Neural cell (in vitro differentiated cells): Measurements from ENCODE around the gene MRTO4. TPM values are rescaled to one million over a fixed set of nuclear protein-coding genes. Genes with fewer than 3 reads are reported as not detected.
"Not testable (repeated sequence)": the region's sequence is repeated elsewhere in the genome, so short reads cannot be mapped to it uniquely, and the experiment has no call there.

ENCODE experiments used
- H2AFZ ChIP-seq: fragments of 200-600, 300-800 bp; sonication (generic), shearing (Covaris generic); 2 replicates; pipeline ENCODE4 v1.6.0; 2014; ENCODE audit warnings: low read depth, mild to moderate bottlenecking, antibody characterized with exemption, low read length, moderate library complexity
- H3F3A ChIP-seq: fragments of 200-600 bp; shearing (Covaris generic); 2 replicates; pipeline ENCODE4 v1.6.1; 2016; ENCODE audit warnings: mild to moderate bottlenecking, moderate library complexity, mixed read lengths, antibody characterized with exemption, low read length; ENCODE audit not compliant: insufficient read depth, poor library complexity, severe bottlenecking
- H3K27ac ChIP-seq: fragments of 200-600, 300-800 bp; sonication (generic), shearing (Covaris generic); 2 replicates; pipeline ENCODE4 v1.5.1; 2014; ENCODE audit warnings: mild to moderate bottlenecking, low read length, moderate library complexity
- H3K27me3 ChIP-seq: fragments of 300-800, 200-600 bp; sonication (generic), shearing (Covaris generic); 2 replicates; pipeline ENCODE4 v1.6.0; 2014; ENCODE audit warnings: mild to moderate bottlenecking, low read depth, low read length, moderate library complexity; ENCODE audit not compliant: insufficient read depth
- H3K36me3 ChIP-seq: fragments of 300-800, 200-600 bp; sonication (generic), shearing (Covaris generic); 2 replicates; pipeline ENCODE4 v1.5.1; 2014; ENCODE audit warnings: mild to moderate bottlenecking, antibody characterized with exemption, low read length, moderate library complexity; ENCODE audit not compliant: insufficient read depth
- H3K4me2 ChIP-seq: fragments of 300-800, 200-600 bp; sonication (generic), shearing (Covaris generic); 2 replicates; pipeline ENCODE4 v1.6.0; 2014; ENCODE audit warnings: mild to moderate bottlenecking, low read length
- H3K4me3 ChIP-seq: fragments of 300-800, 200-600 bp; sonication (generic), shearing (Covaris generic); 2 replicates; pipeline ENCODE4 v1.5.1; 2014; ENCODE audit warnings: mild to moderate bottlenecking, low read length, moderate library complexity
- H3K79me2 ChIP-seq: fragments of 200-600 bp; shearing (Covaris generic); replicated peaks from 2 replicates; pipeline ENCODE4 v1.6.0; 2014; ENCODE audit warnings: mild to moderate bottlenecking, low read length, moderate library complexity; ENCODE audit not compliant: insufficient read depth
- H3K9ac ChIP-seq: fragments of 300-800, 200-600 bp; sonication (generic), shearing (Covaris generic); 2 replicates; pipeline ENCODE4 v1.6.1; 2016; ENCODE audit warnings: mild to moderate bottlenecking, low read length, mixed read lengths
- H3K9me2 ChIP-seq: fragments of 200-600 bp; shearing (Covaris generic); 2 replicates; pipeline ENCODE4 v1.6.1; 2016; ENCODE audit warnings: mild to moderate bottlenecking, low read length, mixed read lengths; ENCODE audit not compliant: insufficient read depth
- H3K9me3 ChIP-seq: fragments of 200-600, 300-800 bp; sonication (generic), shearing (Covaris generic); 2 replicates; pipeline ENCODE4 v1.6.1; 2016; ENCODE audit warnings: mild to moderate bottlenecking, mixed run types, low read length, moderate library complexity, mixed read lengths
- H4K20me1 ChIP-seq: fragments of 200-600 bp; shearing (Covaris generic); 2 replicates; pipeline ENCODE4 v1.6.1; 2016; ENCODE audit warnings: mild to moderate bottlenecking, mixed run types; ENCODE audit not compliant: insufficient read depth
- EP300 ChIP-seq: fragments of 450-650 bp; conservative IDR thresholded peaks from 2 replicates; pipeline ENCODE4 v1.6.1; 2014; ENCODE audit warnings: antibody characterized with exemption, mild to moderate bottlenecking, moderate library complexity; ENCODE audit not compliant: poor library complexity, severe bottlenecking
- POLR2AphosphoS5 ChIP-seq: IDR thresholded peaks from 2 replicates; pipeline ENCODE4 v1.6.1; 2012
- RAD21 ChIP-seq: fragments of 450-650 bp; conservative IDR thresholded peaks from 2 replicates; pipeline ENCODE4 v1.6.1; 2014; ENCODE audit warnings: antibody characterized with exemption, mild to moderate bottlenecking, moderate library complexity
- TAF1 ChIP-seq: IDR thresholded peaks from 2 replicates; pipeline ENCODE4 v1.6.1; 2012; ENCODE audit warnings: low read depth
- polyA plus RNA-seq: library from polyadenylated mRNA; depleted of rRNA; stranded (reverse); fragments of >200 nt; gene quantifications from 2 replicates; pipeline ENCODE4 v1.2.3, GENCODE V29; 2014
- TF ChIP-seq, protein P1 (sequence below): IDR thresholded peaks from 2 replicates; pipeline ENCODE4 v1.6.1; 2012; ENCODE audit warnings: borderline replicate concordance
- TF ChIP-seq, protein P2 (sequence below): fragments of 450-650 bp; IDR thresholded peaks from 2 replicates; pipeline ENCODE4 v1.5.1; 2014; ENCODE audit warnings: antibody characterized with exemption, mild to moderate bottlenecking, moderate library complexity; ENCODE audit not compliant: poor library complexity, severe bottlenecking

Gene MRTO4
- polyA plus RNA-seq, 1 donor from 2014 or later, result 50.2 TPM

DNA sequence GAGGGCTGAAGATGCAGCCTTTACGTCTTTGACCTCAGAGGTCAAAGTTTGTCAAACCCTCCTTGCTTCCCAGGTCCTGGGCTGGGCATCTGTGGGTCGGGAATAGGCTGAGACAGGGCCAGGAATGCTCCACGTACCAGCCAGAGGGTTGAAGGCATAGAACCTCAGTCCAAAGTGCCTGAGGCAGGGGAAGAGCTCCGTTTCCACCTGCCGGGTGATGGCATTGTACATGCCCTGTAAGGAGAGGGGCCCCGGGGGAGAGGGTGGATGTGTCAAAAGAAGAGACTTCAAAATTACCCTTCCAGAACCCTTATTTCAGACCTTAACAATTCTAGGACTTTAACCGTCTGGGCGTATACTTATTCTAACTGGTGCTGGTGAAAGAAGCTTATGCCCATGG, 33.3 kb downstream of the MRTO4 start:
- Histone ChIP-seq H4K20me1 (no peaks in the 10 kb centered on the region), H3K27ac (no peak overlapping the region), H2AFZ (no peak overlapping the region), H3K9ac (no peak overlapping the region), H3K36me3 (no peaks in the 10 kb centered on the region), H3K4me3 (no peak overlapping the region), H3K79me2 (no peaks in the 10 kb centered on the region), H3K4me2 (no peak overlapping the region), H3K27me3 (no peaks in the 10 kb centered on the region), H3F3A (no peaks in the 10 kb centered on the region), H3K9me3 (no peaks in the 10 kb centered on the region), H3K9me2 (no peaks in the 10 kb centered on the region)
- no peak for TF ChIP-seq RAD21
- no peak for TF ChIP-seq POLR2AphosphoS5
- TF ChIP-seq, protein P1, sequence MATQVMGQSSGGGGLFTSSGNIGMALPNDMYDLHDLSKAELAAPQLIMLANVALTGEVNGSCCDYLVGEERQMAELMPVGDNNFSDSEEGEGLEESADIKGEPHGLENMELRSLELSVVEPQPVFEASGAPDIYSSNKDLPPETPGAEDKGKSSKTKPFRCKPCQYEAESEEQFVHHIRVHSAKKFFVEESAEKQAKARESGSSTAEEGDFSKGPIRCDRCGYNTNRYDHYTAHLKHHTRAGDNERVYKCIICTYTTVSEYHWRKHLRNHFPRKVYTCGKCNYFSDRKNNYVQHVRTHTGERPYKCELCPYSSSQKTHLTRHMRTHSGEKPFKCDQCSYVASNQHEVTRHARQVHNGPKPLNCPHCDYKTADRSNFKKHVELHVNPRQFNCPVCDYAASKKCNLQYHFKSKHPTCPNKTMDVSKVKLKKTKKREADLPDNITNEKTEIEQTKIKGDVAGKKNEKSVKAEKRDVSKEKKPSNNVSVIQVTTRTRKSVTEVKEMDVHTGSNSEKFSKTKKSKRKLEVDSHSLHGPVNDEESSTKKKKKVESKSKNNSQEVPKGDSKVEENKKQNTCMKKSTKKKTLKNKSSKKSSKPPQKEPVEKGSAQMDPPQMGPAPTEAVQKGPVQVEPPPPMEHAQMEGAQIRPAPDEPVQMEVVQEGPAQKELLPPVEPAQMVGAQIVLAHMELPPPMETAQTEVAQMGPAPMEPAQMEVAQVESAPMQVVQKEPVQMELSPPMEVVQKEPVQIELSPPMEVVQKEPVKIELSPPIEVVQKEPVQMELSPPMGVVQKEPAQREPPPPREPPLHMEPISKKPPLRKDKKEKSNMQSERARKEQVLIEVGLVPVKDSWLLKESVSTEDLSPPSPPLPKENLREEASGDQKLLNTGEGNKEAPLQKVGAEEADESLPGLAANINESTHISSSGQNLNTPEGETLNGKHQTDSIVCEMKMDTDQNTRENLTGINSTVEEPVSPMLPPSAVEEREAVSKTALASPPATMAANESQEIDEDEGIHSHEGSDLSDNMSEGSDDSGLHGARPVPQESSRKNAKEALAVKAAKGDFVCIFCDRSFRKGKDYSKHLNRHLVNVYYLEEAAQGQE, result no peak
- no peak for TF ChIP-seq TAF1
- TF ChIP-seq, protein P2, sequence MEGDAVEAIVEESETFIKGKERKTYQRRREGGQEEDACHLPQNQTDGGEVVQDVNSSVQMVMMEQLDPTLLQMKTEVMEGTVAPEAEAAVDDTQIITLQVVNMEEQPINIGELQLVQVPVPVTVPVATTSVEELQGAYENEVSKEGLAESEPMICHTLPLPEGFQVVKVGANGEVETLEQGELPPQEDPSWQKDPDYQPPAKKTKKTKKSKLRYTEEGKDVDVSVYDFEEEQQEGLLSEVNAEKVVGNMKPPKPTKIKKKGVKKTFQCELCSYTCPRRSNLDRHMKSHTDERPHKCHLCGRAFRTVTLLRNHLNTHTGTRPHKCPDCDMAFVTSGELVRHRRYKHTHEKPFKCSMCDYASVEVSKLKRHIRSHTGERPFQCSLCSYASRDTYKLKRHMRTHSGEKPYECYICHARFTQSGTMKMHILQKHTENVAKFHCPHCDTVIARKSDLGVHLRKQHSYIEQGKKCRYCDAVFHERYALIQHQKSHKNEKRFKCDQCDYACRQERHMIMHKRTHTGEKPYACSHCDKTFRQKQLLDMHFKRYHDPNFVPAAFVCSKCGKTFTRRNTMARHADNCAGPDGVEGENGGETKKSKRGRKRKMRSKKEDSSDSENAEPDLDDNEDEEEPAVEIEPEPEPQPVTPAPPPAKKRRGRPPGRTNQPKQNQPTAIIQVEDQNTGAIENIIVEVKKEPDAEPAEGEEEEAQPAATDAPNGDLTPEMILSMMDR, result no peak
- no peak for TF ChIP-seq EP300

DNA sequence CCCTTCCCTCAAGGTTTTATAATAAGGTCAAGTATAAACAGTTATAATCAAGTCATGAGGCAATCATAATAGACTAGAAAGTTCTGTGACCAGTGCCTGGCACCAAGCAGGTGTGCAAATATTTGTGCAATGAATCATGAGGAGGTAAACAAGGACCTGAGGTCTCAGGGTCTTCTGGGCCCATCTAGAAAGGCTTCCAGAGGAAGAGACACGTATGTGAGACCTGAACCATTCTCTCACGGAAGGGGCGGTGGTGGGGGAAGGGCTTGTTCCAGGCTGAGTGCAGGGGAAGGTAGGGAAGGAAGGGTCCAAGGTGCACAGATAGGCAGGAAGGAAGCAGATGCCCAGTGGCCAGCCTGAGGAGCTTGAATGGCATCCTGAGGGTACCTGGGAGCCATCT, 33.8 kb downstream of the MRTO4 start:
- not testable (repeated sequence) for H3F3A ChIP-seq, H3K9me3 ChIP-seq, H3K27me3 ChIP-seq, H3K36me3 ChIP-seq, H3K27ac ChIP-seq, H3K4me3 ChIP-seq, H2AFZ ChIP-seq, H4K20me1 ChIP-seq, H3K4me2 ChIP-seq, H3K9ac ChIP-seq, H3K9me2 ChIP-seq, H3K79me2 ChIP-seq

DNA sequence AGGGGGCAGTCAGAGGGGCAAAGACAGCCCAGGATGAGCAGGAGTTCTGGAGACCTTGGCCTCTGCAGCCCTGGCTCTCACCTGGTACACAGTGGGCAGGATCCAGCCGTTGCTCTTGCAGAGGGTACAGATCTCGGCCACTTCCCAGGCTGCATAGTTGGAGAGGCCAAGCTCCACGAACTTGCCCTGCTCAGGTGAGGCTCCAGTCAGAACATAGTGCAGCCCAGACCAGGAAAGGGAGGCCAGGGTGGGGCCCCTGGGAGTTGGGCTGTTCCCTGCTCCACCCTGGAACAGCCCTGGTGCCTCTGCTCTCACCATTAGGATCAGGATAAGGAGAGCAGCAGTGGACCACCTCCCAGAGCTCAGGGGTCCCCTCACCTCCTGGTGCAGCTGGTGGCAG, 34.2 kb downstream of the MRTO4 start:
- H3K9me3 ChIP-seq, H3K4me3 ChIP-seq, H3F3A ChIP-seq, H3K79me2 ChIP-seq, H3K4me2 ChIP-seq, H2AFZ ChIP-seq, H3K9me2 ChIP-seq, H3K36me3 ChIP-seq, H3K9ac ChIP-seq, H3K27ac ChIP-seq, H4K20me1 ChIP-seq, H3K27me3 ChIP-seq: not testable (repeated sequence)
